ENCODE data around the gene ARHGAP6. TPM values are rescaled to one million over a fixed set of nuclear protein-coding genes. Genes with fewer than 3 reads are reported as not detected.
"Not testable (repeated sequence)": the region's sequence is repeated elsewhere in the genome, so short reads cannot be mapped to it uniquely, and the experiment has no call there.

ARHGAP6 gene
- total RNA-seq, 2 experiments from 2014 or later, result not detected

DNA sequence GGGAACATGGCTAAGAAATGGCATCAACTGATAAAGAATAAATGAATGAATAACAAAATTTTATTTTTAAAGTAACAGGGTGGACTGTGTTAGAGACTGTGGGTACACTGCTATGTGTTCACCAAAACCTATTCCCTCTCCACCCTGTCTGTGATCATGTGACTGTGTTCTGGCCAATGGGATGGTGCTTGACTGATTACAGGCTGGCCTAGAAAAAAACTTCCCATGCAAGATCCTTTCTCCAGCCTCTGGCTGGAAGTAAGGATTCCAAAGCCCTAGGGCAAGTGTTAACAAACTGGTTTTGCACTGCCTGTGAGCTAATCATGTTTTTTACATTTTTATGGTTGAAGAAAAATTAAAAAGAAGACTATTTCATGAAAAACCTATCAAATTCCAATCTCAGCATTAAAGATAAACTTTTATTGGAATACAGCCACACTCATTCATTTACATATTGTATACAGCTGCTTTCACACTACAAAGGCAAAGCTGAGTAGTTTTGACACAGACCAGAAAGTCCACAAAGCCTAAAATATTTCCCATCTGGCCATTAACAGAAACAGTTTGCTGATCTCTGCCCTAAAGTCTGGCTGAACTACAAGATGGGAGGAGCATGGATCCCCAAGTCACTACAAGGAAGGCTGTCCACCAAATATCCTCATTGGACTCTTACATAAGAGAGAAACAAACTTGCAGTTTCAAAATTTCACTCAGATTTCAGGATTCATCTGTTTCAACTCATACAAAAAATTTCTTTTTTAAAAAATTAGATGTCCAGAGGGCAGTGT, 133.2 kb downstream of the ARHGAP6 start:
- Mint-ChIP-seq H3K9me3 (no peaks in the 10 kb centered on the region), H3K36me3 (ENCODE audit: low read depth) (no peaks in the 10 kb centered on the region), H3K4me3 (no peak overlapping the region), H3K27ac (no peak overlapping the region), H3K4me1 (ENCODE audit: low read depth) (no peaks in the 10 kb centered on the region), H3K27me3 (peaks cover 2% of the 10 kb centered on the region)
- ATAC-seq (no peak), DNase-seq (no peak)
- TF ChIP-seq, protein P1, sequence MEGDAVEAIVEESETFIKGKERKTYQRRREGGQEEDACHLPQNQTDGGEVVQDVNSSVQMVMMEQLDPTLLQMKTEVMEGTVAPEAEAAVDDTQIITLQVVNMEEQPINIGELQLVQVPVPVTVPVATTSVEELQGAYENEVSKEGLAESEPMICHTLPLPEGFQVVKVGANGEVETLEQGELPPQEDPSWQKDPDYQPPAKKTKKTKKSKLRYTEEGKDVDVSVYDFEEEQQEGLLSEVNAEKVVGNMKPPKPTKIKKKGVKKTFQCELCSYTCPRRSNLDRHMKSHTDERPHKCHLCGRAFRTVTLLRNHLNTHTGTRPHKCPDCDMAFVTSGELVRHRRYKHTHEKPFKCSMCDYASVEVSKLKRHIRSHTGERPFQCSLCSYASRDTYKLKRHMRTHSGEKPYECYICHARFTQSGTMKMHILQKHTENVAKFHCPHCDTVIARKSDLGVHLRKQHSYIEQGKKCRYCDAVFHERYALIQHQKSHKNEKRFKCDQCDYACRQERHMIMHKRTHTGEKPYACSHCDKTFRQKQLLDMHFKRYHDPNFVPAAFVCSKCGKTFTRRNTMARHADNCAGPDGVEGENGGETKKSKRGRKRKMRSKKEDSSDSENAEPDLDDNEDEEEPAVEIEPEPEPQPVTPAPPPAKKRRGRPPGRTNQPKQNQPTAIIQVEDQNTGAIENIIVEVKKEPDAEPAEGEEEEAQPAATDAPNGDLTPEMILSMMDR (IDR thresholded peaks at IDR 0.05), result no peak
- intact Hi-C loops (cut with micrococcal nuclease), result loop anchor here (1.0 to 10.0 kb wide), 3 partner anchors 132 to 238 kb away; partner anchors contain the start of gene ARHGAP6
- POLR2A ChIA-PET, result no interaction called here
- CTCF ChIA-PET, result interaction anchor here (0.7 to 1.8 kb wide), 11 partner anchors 198 to 1239 kb away, joined by 3 to 8 read pairs (median 4); no protein-coding TSS in a partner anchor

DNA sequence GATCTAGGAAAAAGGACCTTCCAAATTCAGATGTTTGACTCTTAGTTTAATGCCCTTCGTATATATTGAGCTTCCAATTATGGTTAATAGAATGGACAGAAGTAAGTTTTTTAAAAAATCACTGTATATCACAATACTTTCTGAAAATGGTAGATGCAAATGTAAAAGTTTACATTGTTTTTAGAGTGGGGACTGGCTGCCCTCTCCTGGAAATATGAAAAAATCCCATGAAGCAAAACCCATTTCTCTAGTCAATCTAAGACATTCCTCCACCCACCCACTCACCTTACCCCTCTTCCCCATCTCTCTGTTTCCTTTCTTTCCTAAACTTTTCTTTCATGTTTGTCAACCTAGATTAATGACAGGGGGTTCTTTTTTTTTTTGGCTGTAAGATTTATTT, 134.5 kb downstream of the ARHGAP6 start:
- Mint-ChIP-seq H3K4me3 (no peak overlapping the region), H3K36me3 (ENCODE audit: low read depth) (no peaks in the 10 kb centered on the region), H3K9me3 (no peaks in the 10 kb centered on the region), H3K27ac (no peak overlapping the region), H3K27me3 (peaks cover 2% of the 10 kb centered on the region), H3K4me1 (ENCODE audit: low read depth) (no peaks in the 10 kb centered on the region)
- intact Hi-C loops (cut with micrococcal nuclease), result loop anchor here (10.0 kb wide), 1 partner anchor 134 kb away; the partner anchor contains the start of gene ARHGAP6
- ChIA-PET CTCF (interaction anchor here (0.6 to 1.8 kb wide), 7 partner anchors 233 to 1341 kb away, joined by 3 to 8 read pairs (median 4); no protein-coding TSS in a partner anchor), POLR2A (interaction anchor here (0.7 kb wide), 1 partner anchor 761 kb away, joined by 3 read pairs; no protein-coding TSS in a partner anchor)
- TF ChIP-seq, protein P1 (IDR thresholded peaks at IDR 0.05), result no peak
- no peak for ATAC-seq
- DNase-seq, result no peak

DNA sequence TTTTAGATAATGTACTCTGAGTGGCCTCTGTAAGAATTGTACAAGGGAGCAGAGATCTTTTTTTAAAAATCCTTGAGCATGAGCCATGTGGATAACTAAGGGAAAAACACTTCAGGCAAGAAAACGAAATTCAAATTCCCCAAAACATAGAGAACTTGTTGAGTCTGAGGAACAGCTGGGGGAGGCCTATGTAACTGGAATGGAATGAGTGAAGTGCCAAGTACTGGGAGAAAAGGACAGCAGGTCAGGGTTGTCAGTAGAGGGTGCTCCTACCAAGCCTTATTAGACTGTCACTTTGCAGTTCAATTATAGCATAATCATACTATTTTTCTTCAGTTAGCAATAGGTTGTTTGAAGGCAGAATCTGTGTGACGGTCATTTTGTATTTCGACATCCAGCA, 135.1 kb downstream of the ARHGAP6 start:
- POLR2A ChIA-PET, result no interaction called here
- H3K9me3 Mint-ChIP-seq, result no peaks in the 10 kb centered on the region
- no peaks in the 10 kb centered on the region for H3K4me1 Mint-ChIP-seq (ENCODE audit: low read depth)
- CTCF ChIA-PET, result no interaction called here
- TF ChIP-seq, protein P1 (IDR thresholded peaks at IDR 0.05), result no peak
- H3K27me3 Mint-ChIP-seq, result peaks cover 2% of the 10 kb centered on the region
- H3K27ac Mint-ChIP-seq, result no peak overlapping the region
- no peak overlapping the region for H3K4me3 Mint-ChIP-seq
- intact Hi-C loops (cut with micrococcal nuclease), result loop anchor here (10.0 kb wide), 1 partner anchor 134 kb away; the partner anchor contains the start of gene ARHGAP6
- H3K36me3 Mint-ChIP-seq (ENCODE audit: low read depth), result no peaks in the 10 kb centered on the region
- no peak for ATAC-seq
- no peak for DNase-seq

DNA sequence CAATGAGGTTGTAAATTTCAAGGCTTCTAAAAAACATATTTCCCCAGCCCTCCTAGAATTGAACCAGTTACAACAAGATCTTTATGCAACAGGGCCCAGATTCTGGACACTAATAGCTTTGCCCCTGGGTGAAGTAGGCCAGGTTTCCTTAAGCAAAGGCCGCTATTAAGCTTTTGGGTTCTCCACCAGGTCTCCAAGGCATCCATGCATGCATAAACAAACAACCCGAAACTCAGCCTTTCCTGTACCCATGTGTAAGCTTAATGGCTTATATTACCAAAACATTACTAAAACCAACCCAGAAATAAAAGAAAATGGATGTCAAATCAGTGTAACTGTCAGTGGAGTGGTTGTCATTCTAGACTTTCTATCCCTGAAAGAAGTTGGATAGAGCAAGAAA, 137.1 kb downstream of the ARHGAP6 start:
- Mint-ChIP-seq H3K9me3 (no peaks in the 10 kb centered on the region), H3K36me3 (ENCODE audit: low read depth) (no peaks in the 10 kb centered on the region), H3K27me3 (peaks cover 2% of the 10 kb centered on the region), H3K4me3 (no peak overlapping the region), H3K4me1 (ENCODE audit: low read depth) (no peaks in the 10 kb centered on the region), H3K27ac (no peak overlapping the region)
- intact Hi-C loops (cut with micrococcal nuclease), result no loop called here
- TF ChIP-seq, protein P1 (IDR thresholded peaks at IDR 0.05), result no peak
- CTCF ChIA-PET, result interaction anchor here (0.6 kb wide), 1 partner anchor 431 kb away, joined by 3 read pairs; no protein-coding TSS in a partner anchor
- ATAC-seq, result no peak
- no peak for DNase-seq
- POLR2A ChIA-PET, result no interaction called here

DNA sequence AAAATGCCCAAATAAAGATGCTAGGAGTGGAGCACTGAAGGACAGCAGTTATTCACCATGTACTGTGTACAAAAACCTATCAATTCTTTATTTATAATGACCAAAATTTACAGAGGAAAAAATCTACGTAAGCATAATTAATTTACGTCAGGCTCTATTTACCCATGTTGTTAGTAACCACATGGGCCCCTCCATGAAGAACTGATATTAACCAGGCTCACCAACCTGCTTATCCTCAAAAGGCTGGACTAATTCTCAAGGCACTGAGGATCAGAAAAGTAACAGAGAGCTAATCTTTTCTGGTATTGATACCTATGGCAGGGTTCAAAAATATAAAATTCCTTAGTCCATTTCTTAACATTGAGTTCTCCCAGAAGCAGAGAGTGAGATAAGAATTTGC, 140.0 kb downstream of the ARHGAP6 start:
- POLR2A ChIA-PET, result no interaction called here
- CTCF ChIA-PET, result no interaction called here
- H3K4me3 Mint-ChIP-seq, result no peak overlapping the region
- no peak overlapping the region for H3K27ac Mint-ChIP-seq
- TF ChIP-seq, protein P1 (IDR thresholded peaks at IDR 0.05), result no peak
- H3K9me3 Mint-ChIP-seq, result no peaks in the 10 kb centered on the region
- DNase-seq (no peak), ATAC-seq (no peak)
- H3K27me3 Mint-ChIP-seq, result peaks cover 4% of the 10 kb centered on the region
- H3K4me1 Mint-ChIP-seq (ENCODE audit: low read depth), result no peaks in the 10 kb centered on the region
- intact Hi-C loops (cut with micrococcal nuclease), result no loop called here
- no peaks in the 10 kb centered on the region for H3K36me3 Mint-ChIP-seq (ENCODE audit: low read depth)

DNA sequence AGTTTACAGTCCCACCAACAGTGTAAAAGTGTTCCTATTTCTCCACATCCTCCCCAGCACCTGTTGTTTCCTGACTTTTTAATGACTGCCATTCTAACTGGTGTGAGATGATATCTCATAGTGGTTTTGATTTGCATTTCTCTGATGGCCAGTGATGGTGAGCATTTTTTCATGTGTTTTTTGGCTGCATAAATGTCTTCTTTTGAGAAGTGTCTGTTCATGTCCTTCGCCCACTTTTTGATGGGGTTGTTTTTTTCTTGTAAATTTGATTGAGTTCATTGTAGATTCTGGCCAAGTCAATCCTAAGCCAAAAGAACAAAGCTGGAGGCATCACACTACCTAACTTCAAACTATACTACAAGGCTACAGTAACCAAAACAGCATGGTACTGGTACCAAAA, 146.5 kb downstream of the ARHGAP6 start:
- CTCF ChIA-PET, ATAC-seq: not testable (repeated sequence)

More for the DNA sequence above, 146.5 kb downstream of the ARHGAP6 start:
- H3K36me3 Mint-ChIP-seq (ENCODE audit: low read depth); H3K27me3 Mint-ChIP-seq; intact Hi-C loops (cut with micrococcal nuclease); POLR2A ChIA-PET; H3K9me3 Mint-ChIP-seq; H3K4me3 Mint-ChIP-seq; H3K27ac Mint-ChIP-seq; H3K4me1 Mint-ChIP-seq (ENCODE audit: low read depth); DNase-seq: not testable (repeated sequence)

All from activated CD8-positive, alpha-beta T cell treated with anti-CD3 and anti-CD28 coated beads for 36 hours (primary cell).